ENCODE measurements around the gene HSF2.

Gene HSF2

GRCh38 chr6:122404444-122404843 lies 5.0 kb downstream of the HSF2 start:
- ChIA-PET POLR2A (ENCODE audit: low non-redundant PET) (no interaction called here), CTCF (interaction anchor here (0.6 kb wide), 1 partner anchor 160 kb away, joined by 3 read pairs; no protein-coding TSS in a partner anchor)
- DNase-seq (ENCODE audit: low spot score), result no peak
- no peak overlapping the region for H3K27ac ChIP-seq
- TF ChIP-seq, protein P1, sequence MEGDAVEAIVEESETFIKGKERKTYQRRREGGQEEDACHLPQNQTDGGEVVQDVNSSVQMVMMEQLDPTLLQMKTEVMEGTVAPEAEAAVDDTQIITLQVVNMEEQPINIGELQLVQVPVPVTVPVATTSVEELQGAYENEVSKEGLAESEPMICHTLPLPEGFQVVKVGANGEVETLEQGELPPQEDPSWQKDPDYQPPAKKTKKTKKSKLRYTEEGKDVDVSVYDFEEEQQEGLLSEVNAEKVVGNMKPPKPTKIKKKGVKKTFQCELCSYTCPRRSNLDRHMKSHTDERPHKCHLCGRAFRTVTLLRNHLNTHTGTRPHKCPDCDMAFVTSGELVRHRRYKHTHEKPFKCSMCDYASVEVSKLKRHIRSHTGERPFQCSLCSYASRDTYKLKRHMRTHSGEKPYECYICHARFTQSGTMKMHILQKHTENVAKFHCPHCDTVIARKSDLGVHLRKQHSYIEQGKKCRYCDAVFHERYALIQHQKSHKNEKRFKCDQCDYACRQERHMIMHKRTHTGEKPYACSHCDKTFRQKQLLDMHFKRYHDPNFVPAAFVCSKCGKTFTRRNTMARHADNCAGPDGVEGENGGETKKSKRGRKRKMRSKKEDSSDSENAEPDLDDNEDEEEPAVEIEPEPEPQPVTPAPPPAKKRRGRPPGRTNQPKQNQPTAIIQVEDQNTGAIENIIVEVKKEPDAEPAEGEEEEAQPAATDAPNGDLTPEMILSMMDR (conservative IDR thresholded peaks at IDR 0.05; ENCODE audit: low read depth), result no peak

- H3K27ac ChIP-seq, result no peak overlapping the region
- no peak for DNase-seq (ENCODE audit: low spot score)
- CTCF ChIA-PET, result interaction anchor here (0.6 kb wide), 1 partner anchor 181 kb away, joined by 4 read pairs; no protein-coding TSS in a partner anchor
- POLR2A ChIA-PET (ENCODE audit: low non-redundant PET), result no interaction called here
- TF ChIP-seq, protein P1 (conservative IDR thresholded peaks at IDR 0.05; ENCODE audit: low read depth), result no peak
Measured at GRCh38 chr6:122405417-122405816, 6.0 kb downstream of the HSF2 start.

- POLR2A ChIA-PET (ENCODE audit: low non-redundant PET), result no interaction called here
- TF ChIP-seq, protein P1 (conservative IDR thresholded peaks at IDR 0.05; ENCODE audit: low read depth), result no peak
- CTCF ChIA-PET, result interaction anchor here (0.6 kb wide), 2 partner anchors 19 to 182 kb away, joined by 4 read pairs; no protein-coding TSS in a partner anchor
- no peak overlapping the region for H3K27ac ChIP-seq
- DNase-seq (ENCODE audit: low spot score), result no peak
Measured at GRCh38 chr6:122406187-122406586, 6.7 kb downstream of the HSF2 start.

DNA sequence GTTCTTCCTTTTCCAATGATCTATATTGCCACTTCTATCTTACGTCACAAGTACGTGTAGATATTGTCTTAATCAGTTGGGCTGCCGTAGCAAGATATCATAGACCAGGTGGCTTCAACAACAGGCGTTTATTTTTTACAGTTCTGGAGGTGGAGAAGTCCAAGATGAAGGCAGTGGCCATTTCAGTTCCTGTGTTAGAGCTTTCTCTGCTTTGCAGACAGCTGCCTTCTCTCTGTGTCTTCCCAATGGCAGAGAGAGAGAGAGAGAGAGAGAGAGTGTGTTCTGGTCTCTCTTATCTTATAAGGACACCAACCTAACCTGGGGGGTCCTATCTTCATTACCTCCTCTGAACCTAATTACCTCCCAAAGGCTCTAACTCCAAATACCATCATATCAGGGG lies 8.3 kb downstream of the HSF2 start:
- TF ChIP-seq, protein P1 (conservative IDR thresholded peaks at IDR 0.05; ENCODE audit: low read depth), result no peak
- ChIA-PET CTCF (no interaction called here), POLR2A (ENCODE audit: low non-redundant PET) (no interaction called here)
- H3K27ac ChIP-seq, result no peak overlapping the region
- no peak for DNase-seq (ENCODE audit: low spot score)

- POLR2A ChIA-PET (ENCODE audit: low non-redundant PET), result no interaction called here
- TF ChIP-seq, protein P1 (conservative IDR thresholded peaks at IDR 0.05; ENCODE audit: low read depth), result no peak
- CTCF ChIA-PET, result no interaction called here
- no peak for DNase-seq (ENCODE audit: low spot score)
- no peak overlapping the region for H3K27ac ChIP-seq
Measured at GRCh38 chr6:122408240-122408639, 8.8 kb downstream of the HSF2 start.

DNA sequence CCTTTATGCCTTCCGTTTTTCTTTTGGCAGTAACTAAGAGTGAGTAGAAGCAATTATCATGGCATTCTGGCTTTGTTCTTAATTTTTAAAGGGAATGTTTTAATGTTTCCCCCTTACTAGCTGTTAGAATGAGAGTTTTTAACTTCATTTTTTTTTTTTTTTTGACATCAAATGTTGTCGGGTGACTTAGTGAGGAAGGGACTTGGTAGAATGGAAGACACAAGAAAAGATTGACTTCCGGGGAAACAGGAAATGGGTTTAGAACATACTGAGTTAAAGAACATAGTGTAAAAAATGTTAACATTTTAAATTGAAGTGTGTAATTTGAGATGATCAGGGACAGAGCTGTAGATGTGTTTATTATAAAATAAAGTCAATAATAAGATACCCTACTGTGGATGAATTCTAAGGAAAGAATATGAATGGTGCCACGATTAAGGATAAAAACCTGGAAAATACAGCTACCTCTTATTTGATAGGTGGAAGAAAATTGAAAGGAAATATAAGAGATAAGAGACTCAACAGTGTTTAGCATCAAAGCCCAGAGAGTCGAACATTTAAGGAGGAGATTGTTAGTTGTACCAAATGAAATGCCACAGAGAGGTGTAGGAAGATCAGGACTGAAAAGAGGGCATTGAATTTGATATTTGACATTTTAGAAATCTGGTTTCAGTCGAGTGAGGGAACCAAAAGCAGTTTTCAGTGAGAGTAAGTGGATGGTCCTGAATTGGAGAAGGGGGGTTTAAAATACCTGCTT lies 9.4 kb downstream of the HSF2 start:
- POLR2A ChIA-PET (ENCODE audit: low non-redundant PET), result no interaction called here
- H3K27ac ChIP-seq, result no peak overlapping the region
- CTCF ChIA-PET, result interaction anchor here (0.7 kb wide), 1 partner anchor 364 kb away, joined by 6 read pairs; no protein-coding TSS in a partner anchor
- no peak for DNase-seq (ENCODE audit: low spot score)
- TF ChIP-seq, protein P1 (conservative IDR thresholded peaks at IDR 0.05; ENCODE audit: low read depth), result no peak

Measured in RWPE1 (cell line).